Measurements from ENCODE around the gene FOXJ3.

Gene FOXJ3

GRCh38 chr1:42139444-42139843 is 195.6 kb downstream of the FOXJ3 start:
- no peak for DNase-seq

GRCh38 chr1:42138586-42138985 is 196.4 kb downstream of the FOXJ3 start:
- no peak for DNase-seq

- DNase-seq = no peak
Measured at GRCh38 chr1:42137766-42138165, 197.3 kb downstream of the FOXJ3 start.

- DNase-seq = no peak
Measured at GRCh38 chr1:42136466-42136865, 198.6 kb downstream of the FOXJ3 start.

- no peak for DNase-seq
Measured at GRCh38 chr1:42135426-42135825, 199.6 kb downstream of the FOXJ3 start.

GRCh38 chr1:42133809-42134526 is 201.1 kb downstream of the FOXJ3 start:
- no peak for DNase-seq

- no peak for DNase-seq
Measured at GRCh38 chr1:42133390-42133789, 201.6 kb downstream of the FOXJ3 start.

- DNase-seq = no peak
Measured at GRCh38 chr1:42130061-42130660, 204.9 kb downstream of the FOXJ3 start.

GRCh38 chr1:42128964-42129363 is 206.1 kb downstream of the FOXJ3 start:
- peak; percentile 58 for DNase-seq

- no peak for DNase-seq
Measured at GRCh38 chr1:42128499-42128898, 206.5 kb downstream of the FOXJ3 start.

- DNase-seq = no peak
Measured at GRCh38 chr1:42127767-42128166, 207.3 kb downstream of the FOXJ3 start.

All from NCI-H2171 (cell line).